ENCODE measurements around the gene HS3ST2. TPM values are rescaled to one million over a fixed set of nuclear protein-coding genes. Genes with fewer than 3 reads are reported as not detected.

Gene HS3ST2
- total RNA-seq, 1 donor from 2014 or later: not detected

GRCh38 chr16:22946433-22946832, 132.5 kb downstream of the HS3ST2 start:
- no peak for DNase-seq (ENCODE audit: low read depth)
- no peak for TF ChIP-seq CTCF (conservative IDR thresholded peaks at IDR 0.05; ENCODE audit: low read depth, low read length)
- H3K4me3 ChIP-seq (ENCODE audit: low read depth, low read length): no peak overlapping the region

- H3K4me3 ChIP-seq (ENCODE audit: low read depth, low read length): no peak overlapping the region
Observed at GRCh38 chr16:22948058-22948602, 134.2 kb downstream of the HS3ST2 start.

GRCh38 chr16:22948603-22949368, 134.8 kb downstream of the HS3ST2 start:
- DNase-seq (ENCODE audit: low read depth): peak; percentile 9
- no peak overlapping the region for H3K4me3 ChIP-seq (ENCODE audit: low read depth, low read length)
- TF ChIP-seq CTCF (conservative IDR thresholded peaks at IDR 0.05; ENCODE audit: low read depth, low read length): peak; percentile 73

More at GRCh38 chr16:22948058-22948602, 134.2 kb downstream of the HS3ST2 start:
- no peak for TF ChIP-seq CTCF (conservative IDR thresholded peaks at IDR 0.05; ENCODE audit: low read depth, low read length)
- DNase-seq (ENCODE audit: low read depth): no peak

- H3K4me3 ChIP-seq (ENCODE audit: low read depth, low read length): no peak overlapping the region
- DNase-seq (ENCODE audit: low read depth): no peak
- no peak for TF ChIP-seq CTCF (conservative IDR thresholded peaks at IDR 0.05; ENCODE audit: low read depth, low read length)
Observed at GRCh38 chr16:22955461-22956070, 141.6 kb downstream of the HS3ST2 start.

GRCh38 chr16:22961206-22961605, 147.2 kb downstream of the HS3ST2 start:
- DNase-seq (ENCODE audit: low read depth): no peak
- no peak for TF ChIP-seq CTCF (conservative IDR thresholded peaks at IDR 0.05; ENCODE audit: low read depth, low read length)
- H3K4me3 ChIP-seq (ENCODE audit: low read depth, low read length): no peak overlapping the region

GRCh38 chr16:22962905-22963304, 148.9 kb downstream of the HS3ST2 start:
- TF ChIP-seq CTCF (conservative IDR thresholded peaks at IDR 0.05; ENCODE audit: low read depth, low read length): no peak
- DNase-seq (ENCODE audit: low read depth): no peak
- no peak overlapping the region for H3K4me3 ChIP-seq (ENCODE audit: low read depth, low read length)

Data from epithelial cell of proximal tubule (primary cell).